ENCODE measurements around the gene ADAM11. TPM values are rescaled to one million over a fixed set of nuclear protein-coding genes. Genes with fewer than 3 reads are reported as not detected.

The ADAM11 gene
- polyA plus RNA-seq, 1 donor (not counting 4 experiments of a cell fraction or from before 2014, with no cell fraction given), result 0.03 TPM

DNA sequence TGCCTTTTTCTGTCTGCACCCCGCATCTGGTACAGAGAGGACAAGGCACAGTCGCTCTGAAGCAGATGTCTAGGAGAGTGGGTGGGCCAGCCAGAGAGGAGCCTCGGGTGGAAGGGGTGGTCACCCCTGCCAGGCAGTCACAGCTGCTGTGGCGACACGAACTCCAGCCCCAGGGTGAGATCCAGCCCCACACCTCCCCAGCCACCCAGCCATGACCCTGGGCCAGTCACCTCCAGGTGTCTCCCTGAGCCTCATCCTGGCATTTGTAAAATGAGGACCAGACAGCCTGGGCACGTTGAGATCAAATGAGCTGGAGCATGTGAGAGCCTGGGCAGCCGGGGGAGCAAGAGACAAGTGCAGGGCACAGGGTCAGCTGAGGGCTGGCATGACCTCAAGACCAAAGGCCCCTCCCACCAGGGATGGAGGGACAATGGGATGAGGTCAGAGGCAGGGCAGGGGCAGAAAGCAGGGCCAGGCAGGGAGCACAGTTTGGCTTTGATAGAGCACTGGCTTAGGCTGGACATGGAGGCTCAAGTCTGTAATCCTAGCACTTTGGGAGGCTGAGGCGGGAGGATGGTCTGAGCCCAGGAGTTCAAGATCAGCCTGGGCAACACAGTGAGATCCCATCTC, 7.7 kb downstream of the ADAM11 start:
- Histone ChIP-seq H4K20me1 (ENCODE audit: control insufficient read depth, extremely low read depth, insufficient read depth, low read length) (no peaks in the 10 kb centered on the region), H3K27me3 (ENCODE audit: control insufficient read depth, extremely low read depth, insufficient read depth, low read length) (peaks cover 12% of the 10 kb centered on the region), H3K36me3 (ENCODE audit: control insufficient read depth in 2 of 2, extremely low read depth in 1 of 2, insufficient read depth in 2 of 2, low read length in 2 of 2) (no peaks in the 10 kb centered on the region), H3K4me1 (ENCODE audit: control insufficient read depth, extremely low read depth, insufficient read depth, low read length) (no peaks in the 10 kb centered on the region), H3K9me1 (ENCODE audit: control insufficient read depth, extremely low read depth, insufficient read depth, low read length) (no peaks in the 10 kb centered on the region), H3K9me3 (ENCODE audit: control insufficient read depth, low read depth, low read length) (no peaks in the 10 kb centered on the region), H3K79me2 (ENCODE audit: control insufficient read depth, insufficient read depth, low read length) (no peaks in the 10 kb centered on the region), H3K27ac (ENCODE audit: control insufficient read depth, insufficient read depth, low read length) (no peak overlapping the region), H3K9ac (ENCODE audit: control insufficient read depth, extremely low read depth, insufficient read depth, low read length) (no peak overlapping the region), H2AFZ (ENCODE audit: control insufficient read depth, low read length) (no peak overlapping the region), H3K4me2 (ENCODE audit: control insufficient read depth, extremely low read depth, insufficient read depth, low read depth, low read length) (no peak overlapping the region), H3K4me3 (ENCODE audit: control insufficient read depth in 2 of 3, extremely low read depth in 1 of 3, insufficient read depth in 2 of 3, low read depth in 1 of 3, low read length in 3 of 3) (no peak overlapping the region)
- TF ChIP-seq, protein P1, sequence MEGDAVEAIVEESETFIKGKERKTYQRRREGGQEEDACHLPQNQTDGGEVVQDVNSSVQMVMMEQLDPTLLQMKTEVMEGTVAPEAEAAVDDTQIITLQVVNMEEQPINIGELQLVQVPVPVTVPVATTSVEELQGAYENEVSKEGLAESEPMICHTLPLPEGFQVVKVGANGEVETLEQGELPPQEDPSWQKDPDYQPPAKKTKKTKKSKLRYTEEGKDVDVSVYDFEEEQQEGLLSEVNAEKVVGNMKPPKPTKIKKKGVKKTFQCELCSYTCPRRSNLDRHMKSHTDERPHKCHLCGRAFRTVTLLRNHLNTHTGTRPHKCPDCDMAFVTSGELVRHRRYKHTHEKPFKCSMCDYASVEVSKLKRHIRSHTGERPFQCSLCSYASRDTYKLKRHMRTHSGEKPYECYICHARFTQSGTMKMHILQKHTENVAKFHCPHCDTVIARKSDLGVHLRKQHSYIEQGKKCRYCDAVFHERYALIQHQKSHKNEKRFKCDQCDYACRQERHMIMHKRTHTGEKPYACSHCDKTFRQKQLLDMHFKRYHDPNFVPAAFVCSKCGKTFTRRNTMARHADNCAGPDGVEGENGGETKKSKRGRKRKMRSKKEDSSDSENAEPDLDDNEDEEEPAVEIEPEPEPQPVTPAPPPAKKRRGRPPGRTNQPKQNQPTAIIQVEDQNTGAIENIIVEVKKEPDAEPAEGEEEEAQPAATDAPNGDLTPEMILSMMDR (optimal IDR thresholded peaks at IDR 0.05 in 1 of 3, IDR thresholded peaks at IDR 0.05 in 1 of 3, conservative IDR thresholded peaks at IDR 0.05 in 1 of 3; ENCODE audit: extremely low read depth in 1 of 3, insufficient read depth in 2 of 3, low read length in 3 of 3), result no peak
- no peak for TF ChIP-seq EZH2 (IDR thresholded peaks at IDR 0.05; ENCODE audit: low read length)
- dilution Hi-C loops (cut with MboI; ENCODE audit: extremely low pct_ligation_motif_present, low sequenced_read_pairs), result no loop called here
- DNase-seq (ENCODE audit: low read depth, low spot score) (no peak), FAIRE-seq (no peak)

DNA sequence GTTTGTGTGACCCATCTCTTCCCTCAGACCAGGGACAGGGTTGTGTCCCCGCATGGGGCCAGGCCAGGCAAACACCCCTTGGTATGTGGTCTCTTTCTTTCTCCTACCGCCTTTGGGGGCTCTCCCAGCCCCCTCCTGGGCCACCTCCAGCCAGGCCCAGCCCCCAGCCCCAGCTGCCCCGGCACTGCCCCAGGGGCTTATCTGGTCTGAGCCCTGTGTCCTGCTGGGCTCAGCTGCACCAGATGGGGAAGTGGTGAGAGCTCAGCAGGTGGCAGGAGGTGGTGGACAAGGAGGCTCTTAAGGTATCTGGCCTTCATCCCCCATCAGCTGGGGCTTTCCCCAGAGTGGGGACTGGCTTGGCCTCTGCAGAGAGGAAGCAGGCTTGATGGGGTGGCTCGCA, 8.7 kb downstream of the ADAM11 start:
- DNase-seq (ENCODE audit: low read depth, low spot score), result no peak
- Histone ChIP-seq H2AFZ (ENCODE audit: control insufficient read depth, low read length) (no peak overlapping the region), H3K4me3 (ENCODE audit: control insufficient read depth in 2 of 3, extremely low read depth in 1 of 3, insufficient read depth in 2 of 3, low read depth in 1 of 3, low read length in 3 of 3) (no peak overlapping the region), H3K9ac (ENCODE audit: control insufficient read depth, extremely low read depth, insufficient read depth, low read length) (no peak overlapping the region), H3K4me1 (ENCODE audit: control insufficient read depth, extremely low read depth, insufficient read depth, low read length) (no peaks in the 10 kb centered on the region), H3K4me2 (ENCODE audit: control insufficient read depth, extremely low read depth, insufficient read depth, low read depth, low read length) (no peak overlapping the region), H4K20me1 (ENCODE audit: control insufficient read depth, extremely low read depth, insufficient read depth, low read length) (no peaks in the 10 kb centered on the region), H3K9me1 (ENCODE audit: control insufficient read depth, extremely low read depth, insufficient read depth, low read length) (no peaks in the 10 kb centered on the region), H3K9me3 (ENCODE audit: control insufficient read depth, low read depth, low read length) (no peaks in the 10 kb centered on the region), H3K36me3 (ENCODE audit: control insufficient read depth in 2 of 2, extremely low read depth in 1 of 2, insufficient read depth in 2 of 2, low read length in 2 of 2) (no peaks in the 10 kb centered on the region), H3K27me3 (ENCODE audit: control insufficient read depth, extremely low read depth, insufficient read depth, low read length) (peaks cover 12% of the 10 kb centered on the region), H3K79me2 (ENCODE audit: control insufficient read depth, insufficient read depth, low read length) (no peaks in the 10 kb centered on the region), H3K27ac (ENCODE audit: control insufficient read depth, insufficient read depth, low read length) (no peak overlapping the region)
- dilution Hi-C loops (cut with MboI; ENCODE audit: extremely low pct_ligation_motif_present, low sequenced_read_pairs), result no loop called here
- TF ChIP-seq EZH2 (IDR thresholded peaks at IDR 0.05; ENCODE audit: low read length), result no peak
- TF ChIP-seq, protein P1 (optimal IDR thresholded peaks at IDR 0.05 in 1 of 3, IDR thresholded peaks at IDR 0.05 in 1 of 3, conservative IDR thresholded peaks at IDR 0.05 in 1 of 3; ENCODE audit: extremely low read depth in 1 of 3, insufficient read depth in 2 of 3, low read length in 3 of 3), result no peak
- FAIRE-seq, result no peak
